Measurements from ENCODE around the gene NSD2.

NSD2 gene

DNA sequence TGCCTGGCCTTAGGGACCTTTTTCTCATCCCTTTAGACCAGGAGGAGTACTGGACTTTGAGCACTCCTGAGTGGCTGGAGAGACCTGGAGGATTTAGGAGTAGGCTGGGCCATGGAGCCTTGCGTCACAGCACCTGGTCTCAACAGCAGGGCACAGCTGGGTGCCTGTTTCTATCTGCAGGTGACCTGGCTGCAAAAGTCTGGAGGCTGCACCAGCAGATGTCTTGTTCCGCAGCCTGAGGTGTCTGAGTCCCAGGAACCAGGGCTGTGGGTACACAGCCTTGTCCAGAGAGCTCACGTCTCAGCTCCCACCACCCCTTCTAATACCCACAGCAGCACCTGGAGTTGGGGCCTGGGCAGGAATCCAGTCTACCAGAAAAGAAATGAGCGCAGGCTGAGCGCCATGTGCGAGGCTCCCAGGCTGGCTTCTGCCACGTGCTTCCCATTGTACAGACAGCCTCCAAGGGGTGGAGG is 5.0 kb upstream of the NSD2 start:
- no peak for DNase-seq

DNA sequence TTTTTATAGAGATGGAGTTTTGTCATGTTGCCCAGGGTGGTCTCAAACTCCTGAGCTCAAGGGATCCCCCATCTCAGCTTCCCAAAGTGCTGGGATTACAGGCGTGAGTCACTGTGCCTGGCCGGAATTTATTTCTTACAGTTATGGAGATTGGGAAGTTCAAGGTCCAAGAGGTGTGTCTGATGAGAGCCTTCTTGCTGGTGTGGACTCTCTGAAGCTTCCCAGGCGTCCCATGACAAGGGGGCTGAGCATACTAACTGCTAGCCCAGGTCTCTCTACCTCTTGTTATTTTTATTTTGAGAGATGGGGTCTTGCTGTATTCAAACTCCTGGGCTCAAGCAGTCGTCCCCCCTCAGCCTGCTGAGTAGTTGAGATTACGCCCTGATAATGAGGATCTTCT is 2.9 kb upstream of the NSD2 start:
- no peak for DNase-seq

DNA sequence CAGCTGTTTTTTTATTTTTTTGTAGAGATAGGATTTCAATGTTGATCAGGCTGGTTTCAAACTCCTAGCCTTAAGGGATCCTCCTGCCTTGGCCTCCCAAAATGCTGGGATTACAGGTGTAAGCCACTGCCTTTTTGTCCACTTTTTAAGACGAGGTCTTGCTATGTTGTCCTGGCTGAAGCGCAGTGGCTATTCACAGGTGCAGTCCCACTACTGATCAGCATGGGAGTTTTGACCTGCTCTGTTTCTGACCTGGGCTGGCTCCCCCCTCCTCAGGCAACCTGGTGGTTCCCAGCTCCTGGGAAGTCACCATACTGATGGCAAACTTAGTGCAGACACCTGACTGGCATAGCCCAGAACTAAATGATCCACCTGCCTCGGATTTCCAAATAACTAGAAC is 2.3 kb upstream of the NSD2 start:
- no peak for DNase-seq

DNA sequence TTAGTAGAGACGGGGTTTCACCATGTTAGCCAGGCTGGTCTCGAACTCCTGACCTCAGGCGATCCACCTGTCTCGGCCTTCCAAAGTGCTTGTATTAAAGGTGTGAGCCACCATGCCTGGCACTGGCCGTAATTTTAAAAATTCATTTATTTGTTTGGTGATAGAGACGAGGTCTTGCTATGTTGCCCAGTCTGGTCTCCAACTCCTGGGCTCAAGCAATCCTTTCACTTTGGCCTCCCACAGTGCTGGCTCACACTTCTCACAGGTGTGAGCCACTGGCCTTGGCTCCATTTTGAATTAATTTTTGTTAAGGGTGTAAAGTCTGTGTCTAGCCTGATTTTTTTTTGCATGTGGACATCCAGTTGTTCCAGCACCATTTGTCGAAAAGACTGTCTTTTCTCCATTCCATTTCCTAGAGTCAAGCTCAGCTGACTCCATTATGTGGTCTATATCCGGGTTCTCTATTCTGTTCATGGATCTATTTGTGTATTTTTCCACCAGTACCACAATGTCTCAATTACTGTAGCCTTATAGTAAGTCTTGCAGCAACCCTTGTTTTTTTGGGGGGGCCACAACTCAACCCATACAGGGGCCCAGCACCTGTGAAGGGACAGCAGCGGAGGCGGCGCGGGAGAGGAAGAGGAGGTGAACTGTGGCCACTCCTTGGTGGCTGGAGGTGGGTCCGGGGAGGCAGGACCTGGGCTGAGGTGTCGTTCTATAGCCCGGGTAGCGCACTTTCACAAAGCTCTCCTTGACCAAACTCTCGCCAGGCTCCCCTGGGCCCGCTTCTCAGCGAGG is 1.5 kb upstream of the NSD2 start:
- no peak for DNase-seq

DNA sequence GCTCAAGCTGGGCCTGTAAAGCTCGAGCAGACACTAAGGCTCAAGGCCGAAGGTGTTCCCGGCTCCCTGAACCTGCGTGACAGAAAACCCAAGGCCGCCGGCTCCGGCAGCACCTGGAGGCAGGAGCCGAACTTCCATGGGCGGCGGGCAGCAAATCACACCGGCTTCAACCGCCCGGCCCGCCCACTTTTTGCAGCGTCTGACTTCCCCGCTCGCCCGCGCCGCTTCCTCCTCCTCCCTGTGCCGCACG is 940 bp upstream of the NSD2 start:
- DNase-seq: peak; percentile 46

DNA sequence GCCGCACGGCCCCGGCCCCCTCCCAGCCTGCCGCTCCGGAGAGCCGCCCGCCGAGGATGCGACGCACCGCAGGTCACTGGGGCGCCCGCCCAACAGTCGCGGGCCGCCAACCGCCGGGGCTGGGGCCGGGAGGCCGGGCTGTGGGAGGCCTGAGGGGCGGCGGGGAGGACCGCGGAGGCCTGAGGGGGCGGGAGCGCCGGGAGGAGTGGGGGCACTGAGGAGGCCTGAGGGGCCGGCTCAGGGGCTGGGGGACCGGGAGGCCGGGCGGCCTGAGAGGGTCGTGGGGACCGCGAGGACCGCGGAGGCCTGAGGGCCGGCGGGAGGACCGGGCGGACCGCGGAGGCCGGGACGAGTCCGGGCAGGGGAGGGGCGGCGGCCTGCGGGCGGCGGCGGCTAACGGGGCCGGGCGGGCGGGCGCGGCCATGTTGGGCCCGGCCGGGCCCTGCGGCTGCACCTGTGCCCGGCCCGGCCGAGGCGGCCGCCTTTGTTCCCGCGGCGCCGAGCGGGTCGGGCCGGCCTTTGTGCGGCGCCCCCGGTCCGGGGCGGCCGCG is 353 bp downstream of the NSD2 start:
- no peak for DNase-seq

DNA sequence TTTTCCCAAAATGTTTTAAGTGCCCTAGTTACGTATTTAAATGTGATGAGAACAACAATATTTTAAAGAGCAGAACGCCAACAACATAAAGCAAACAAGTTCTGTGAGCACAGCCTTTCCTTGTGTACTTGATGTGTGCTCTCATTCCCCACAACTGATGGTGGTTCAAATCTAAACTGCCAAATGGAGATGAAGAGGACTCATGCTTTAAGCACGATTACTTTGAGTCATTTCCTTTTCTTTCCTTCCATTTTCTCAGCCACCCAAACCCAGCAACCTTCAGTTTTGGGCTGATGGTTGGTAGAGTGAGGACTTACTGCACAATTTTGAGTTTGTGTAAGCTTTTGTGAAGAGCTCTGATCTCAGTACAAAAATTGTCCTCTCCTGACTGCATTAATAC is 1.7 kb downstream of the NSD2 start:
- no peak for DNase-seq

DNA sequence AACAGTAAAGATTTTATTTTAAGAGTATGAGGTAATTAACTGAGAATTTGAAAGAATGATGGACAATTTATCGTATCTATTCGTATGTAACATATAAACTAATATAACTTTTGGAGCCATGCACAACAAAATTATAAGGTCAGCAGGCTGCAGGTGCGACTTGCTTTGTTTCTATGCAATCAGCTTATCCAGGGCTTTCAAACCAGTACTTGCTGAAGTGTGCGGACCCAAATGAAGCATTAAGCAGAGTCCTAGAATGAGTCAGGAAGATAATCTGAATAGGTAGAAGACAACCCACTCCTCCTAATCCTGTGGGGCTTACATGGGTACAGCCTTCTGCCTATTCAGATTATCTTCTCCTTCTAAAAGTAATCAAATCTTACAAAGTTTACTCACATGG is 2.1 kb downstream of the NSD2 start:
- DNase-seq: no peak

DNA sequence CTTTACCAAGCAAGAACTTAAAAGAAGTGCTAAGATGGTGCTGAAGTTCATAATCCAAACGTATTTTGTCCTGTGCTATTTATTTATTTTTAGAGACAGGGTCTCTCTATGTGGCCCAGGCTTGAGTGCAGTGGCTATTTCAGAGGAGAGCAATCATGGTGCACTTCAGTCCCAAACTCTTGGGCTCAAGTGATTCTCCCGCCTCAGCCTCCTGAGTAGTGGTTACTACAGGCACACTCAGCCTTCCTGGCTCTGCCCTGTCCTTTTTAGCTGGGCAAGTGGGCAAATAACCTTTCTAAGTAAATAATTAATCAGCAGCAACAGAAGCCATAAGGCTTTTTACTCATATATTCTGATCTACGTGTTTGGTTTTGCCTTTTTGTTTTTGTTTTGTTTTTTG is 2.6 kb downstream of the NSD2 start:
- no peak for DNase-seq

DNA sequence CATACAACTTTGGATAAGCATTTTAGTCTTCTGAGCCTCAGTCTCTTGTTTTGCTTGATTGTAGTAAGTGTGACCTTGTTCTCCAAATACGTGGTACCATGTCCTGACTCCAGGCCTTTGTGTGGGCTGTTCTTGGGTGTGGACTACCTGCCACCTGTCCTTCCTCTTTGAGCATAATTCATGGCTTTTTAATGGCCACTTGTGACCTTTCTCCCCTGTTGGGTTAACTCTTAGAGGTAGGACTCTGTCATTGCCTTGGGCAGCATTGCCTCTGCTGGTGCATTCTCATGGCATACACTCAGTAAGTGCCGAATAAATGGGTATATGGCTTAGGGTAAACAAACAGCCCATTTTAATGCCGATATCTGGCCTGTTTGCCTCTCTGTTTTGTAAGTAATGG is 3.0 kb downstream of the NSD2 start:
- no peak for DNase-seq

DNA sequence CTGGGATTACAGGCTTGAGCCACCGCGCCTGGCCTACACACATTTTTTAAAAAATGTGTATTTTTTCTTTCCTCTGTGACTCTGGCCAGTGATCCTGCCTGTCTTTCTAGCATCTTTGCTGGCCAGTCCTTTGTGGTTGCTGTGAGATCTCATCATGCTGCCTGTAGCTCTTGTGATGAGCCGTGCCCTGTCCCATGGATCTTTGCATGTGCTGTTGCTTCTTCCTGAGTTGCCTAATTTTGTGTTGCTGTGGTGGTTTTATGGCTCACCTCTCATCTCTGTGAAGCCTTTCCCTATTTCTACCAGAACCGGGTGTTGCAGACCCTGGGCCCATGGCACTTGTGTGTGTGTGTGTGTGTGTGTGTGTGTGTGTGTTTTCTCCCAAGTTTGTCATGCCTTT is 8.3 kb downstream of the NSD2 start:
- DNase-seq: no peak

DNA sequence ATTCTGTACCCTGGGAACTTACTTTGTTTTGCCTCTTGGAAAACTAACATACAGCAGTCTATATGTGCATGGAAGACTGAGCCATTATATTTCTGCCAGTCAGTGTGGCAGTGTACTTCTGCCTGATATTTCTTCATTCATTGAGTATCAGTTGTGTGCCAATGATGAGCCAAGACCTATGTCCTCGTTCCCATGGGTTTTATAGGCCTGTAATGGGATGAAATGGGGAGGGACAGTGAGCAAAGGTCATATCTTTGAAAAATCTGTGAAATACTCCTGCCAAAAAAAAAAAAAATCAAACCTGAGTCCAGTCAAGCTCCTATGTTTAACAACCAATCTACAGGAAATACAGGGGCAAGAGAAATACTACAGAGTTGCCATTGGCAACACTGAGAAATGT is 9.1 kb downstream of the NSD2 start:
- no peak for DNase-seq

DNA sequence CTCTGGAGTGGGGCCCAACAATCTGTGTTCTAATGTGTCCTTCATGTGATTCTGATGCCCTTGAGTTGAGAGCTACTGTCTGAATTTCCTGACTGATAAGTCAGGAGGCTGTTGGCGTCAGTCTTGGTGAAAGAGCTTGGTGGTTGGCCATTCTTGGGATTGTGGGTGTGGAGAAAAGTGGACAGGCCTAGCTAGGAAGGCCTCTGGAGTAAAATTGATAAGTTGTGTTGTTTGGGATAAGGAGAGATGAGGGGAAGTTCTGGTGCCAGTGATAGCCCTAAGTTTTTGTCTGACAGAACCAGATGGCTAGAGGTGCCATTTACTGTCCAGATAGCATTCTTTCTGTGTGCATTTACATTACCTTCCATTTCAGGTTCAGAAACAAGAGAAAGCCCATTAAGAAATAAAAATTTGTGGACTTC is 11.7 kb downstream of the NSD2 start:
- DNase-seq: no peak

DNA sequence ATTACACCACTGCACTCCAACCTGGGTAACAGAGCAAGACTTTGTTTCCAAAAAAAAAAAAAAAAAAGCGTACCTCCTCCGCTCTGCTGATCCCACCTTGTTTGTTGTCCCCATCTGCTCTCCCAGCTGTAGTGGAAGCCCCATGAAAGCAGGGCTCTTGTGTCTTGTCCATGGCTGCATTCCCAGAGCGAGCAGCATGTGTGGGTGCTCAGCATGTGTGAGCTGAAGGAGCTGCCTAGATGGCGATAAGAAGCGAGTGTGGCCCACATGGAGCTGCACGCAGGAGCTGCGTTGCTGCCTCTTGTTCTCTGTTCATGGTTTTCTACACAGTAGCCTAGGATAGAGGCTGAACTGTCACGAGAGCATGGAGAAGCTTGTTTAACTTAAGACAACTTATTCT is 12.4 kb downstream of the NSD2 start:
- no peak for DNase-seq

DNA sequence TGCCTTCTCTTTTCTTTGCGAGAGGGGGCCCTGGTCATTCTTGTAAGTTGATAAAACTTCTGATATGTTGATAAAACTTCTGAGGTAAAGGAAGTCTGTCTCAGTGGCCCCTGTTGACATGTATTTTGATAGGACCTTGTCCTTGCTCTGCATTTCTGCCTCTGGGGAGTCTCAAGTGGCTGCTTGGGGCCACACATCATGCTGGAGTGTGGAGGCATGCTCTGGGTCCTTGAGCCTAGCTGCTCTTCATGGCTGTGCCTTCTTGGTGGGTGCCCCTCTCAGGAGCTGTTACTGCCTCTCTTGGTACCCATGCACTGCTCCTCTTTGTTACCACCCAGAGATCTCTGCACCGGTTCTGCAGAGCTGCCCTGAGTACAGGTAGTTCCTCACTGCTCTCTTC is 14.2 kb downstream of the NSD2 start:
- DNase-seq: no peak

DNA sequence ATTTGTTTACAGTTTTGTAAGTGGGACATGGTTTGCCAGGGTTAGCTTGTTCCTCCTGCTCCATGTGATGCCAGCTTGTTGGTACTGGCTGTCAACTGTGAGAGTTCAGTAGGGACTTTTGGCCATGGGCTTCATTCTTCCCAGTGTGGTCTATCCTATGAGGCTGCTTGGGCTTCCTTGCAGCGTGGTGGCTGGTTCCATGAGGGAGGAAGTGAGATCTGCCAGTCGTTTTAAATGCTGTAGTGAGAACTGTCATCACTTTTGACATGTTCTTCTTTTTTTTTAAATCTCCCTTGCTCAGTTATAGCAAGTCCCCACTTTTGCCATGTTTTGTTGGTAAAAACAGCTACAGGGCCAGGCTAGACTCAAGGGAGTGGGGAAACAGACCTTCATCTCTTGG is 15.9 kb downstream of the NSD2 start:
- no peak for DNase-seq

DNA sequence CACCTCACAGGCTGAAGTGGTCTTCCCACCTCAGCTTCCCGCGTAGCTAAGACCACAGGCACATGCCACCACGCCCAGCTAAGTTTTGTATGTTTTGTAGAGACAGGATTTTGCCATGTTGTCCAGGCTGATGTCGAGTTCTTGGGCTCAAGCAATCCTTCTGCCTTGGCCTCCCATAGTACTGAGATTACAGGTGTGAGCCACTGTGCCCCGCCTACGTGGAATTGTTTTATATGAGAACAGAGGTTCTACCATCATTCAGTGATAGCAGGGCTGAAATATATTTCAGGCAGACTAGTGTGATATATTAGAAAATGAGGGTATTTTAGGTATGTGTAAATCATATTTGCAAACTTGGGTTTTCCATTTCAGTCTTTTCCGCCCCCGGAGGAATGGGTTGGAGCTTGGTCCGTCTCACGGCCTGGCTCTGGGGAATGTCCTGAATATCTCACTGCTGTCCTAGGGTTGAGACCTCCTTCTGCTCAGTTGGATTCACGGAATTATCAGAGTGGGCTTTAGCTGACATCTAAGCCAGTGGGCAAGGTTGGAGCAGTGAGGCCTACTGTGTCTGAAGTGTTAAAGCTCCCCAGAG is 19.9 kb downstream of the NSD2 start:
- no peak for DNase-seq

DNA sequence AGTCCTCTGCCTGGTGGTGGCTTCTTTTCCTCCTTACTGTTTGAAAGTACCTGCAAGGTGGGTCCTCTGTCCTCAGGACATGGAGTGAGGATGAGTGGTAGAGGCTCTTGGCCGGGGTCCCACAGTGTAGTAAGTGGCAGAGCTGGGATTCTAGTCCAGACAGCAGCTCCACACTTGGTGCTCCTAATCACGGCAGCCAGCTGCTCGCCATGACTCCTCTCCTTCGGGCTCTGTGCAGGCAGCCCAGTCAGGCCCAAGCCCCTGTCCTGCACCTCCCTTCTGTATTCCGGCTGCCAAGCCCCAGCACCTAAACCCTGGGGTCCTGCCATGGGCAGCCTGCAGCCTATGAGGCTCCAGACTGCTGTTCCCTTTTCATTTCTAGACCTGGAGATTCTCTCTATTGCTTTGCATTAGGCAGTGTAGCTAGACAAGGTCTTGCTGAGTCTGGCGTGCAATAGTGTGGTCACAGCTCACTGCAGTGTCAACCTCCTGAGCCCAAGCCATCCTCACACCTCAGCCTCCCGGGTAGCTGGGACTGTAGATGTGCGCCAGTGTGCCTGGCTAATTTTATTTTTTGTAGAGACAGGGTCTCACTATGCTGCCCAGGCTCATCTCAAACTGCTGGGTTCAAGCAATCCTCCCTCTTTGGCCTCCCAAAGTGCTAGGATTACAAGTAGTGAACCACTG is 24.9 kb downstream of the NSD2 start:
- no peak for DNase-seq

DNA sequence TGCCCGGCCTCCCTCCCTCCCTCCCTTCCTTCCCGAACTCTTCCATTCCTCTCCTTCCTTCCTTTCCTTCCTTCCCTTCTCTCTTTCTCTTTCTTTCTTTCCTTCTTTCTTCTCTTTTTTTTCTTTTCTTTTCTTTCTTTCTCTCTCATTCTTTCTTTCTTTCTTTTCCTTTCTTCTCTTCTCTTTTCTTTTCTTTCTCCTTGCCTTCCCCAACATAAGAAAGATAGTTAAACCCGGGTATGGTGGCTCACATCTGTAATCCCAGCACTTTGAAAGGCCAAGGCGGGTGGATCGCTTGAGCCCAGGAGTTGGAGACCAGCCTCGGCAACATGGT is 25.4 kb downstream of the NSD2 start:
- DNase-seq: no peak

DNA sequence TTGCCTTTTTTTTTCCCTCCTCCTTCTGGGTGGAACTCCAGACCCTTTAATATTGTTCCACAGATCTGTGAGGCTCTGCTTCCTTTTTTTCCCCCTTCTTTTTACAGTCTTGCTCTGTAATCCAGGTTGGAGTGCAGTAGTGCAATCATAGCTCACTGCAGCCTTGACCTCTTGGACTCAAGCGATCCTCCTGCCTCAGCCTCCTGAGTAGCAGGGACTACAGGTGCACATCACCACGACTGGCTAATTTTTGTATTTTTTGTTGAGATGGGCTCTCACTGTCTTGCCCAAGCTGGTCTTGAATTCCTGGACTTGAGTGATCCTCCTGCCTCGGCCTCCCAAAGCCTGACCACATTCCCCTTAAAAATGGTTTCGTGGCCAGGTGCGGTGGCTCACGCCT is 26.8 kb downstream of the NSD2 start:
- DNase-seq: no peak

DNA sequence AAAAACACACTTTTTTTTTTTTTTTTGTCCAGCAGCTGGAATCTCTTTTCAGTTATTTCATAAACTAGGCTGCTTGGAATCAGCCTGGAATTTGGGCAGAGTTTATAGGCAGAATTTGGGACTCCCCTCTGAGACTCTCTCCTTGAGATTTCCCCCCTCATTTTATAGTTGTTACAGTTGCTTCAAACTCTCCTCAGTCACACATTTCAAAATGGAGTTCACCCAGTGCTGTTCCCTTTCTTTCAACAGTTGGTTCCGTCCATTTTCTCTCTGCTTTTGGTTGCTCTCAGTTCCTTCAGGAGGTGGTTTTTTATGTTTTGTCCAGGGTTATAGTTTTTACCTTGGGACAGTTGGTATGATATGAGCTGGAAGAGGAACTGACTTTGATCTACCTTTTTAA is 27.5 kb downstream of the NSD2 start:
- DNase-seq: no peak

DNA sequence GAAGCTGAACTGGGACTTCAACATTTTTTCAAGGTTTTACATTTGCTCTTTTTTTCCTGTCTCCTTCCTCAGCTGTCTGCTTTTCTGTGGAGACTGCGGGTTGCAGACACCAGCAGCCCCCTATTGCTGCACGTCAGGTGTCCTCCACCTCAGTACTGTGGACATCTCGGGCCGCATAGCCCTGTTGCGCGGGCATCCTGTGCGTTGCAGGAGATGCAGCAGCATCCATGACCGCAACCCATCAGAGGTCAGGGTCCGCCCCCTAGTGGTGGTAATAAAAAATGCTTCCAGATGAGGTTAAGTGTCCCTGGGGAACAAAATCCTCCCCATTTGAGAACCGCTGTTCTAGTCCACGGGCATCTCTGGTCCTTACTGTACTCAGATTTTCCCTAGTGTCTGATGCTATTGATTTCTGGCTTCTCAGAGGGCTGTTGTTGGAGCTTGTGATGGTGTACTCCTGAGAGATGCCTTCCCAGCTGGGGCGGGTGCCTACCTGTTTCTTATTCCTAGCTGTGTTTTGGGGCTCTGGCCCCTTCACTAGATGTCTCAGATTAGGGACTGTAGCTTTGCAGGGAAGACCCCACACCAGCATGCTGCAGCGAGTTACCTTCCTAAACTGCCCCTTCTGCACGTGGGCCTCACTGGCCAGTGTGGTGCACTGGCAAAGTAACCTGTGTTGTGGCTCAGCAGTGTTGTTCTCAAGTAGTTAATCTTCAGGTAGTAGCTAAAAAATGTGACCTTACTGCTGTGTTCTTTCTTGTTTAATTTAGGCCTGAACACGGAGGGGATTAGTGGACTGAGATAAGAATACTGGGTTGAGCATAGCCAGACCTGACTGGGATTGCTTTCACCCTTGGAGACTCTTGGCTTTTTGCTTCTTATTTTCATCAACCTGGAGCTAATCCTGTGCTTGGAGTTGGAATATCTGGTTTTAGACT is 28.2 kb downstream of the NSD2 start:
- peak; percentile 62 for DNase-seq

DNA sequence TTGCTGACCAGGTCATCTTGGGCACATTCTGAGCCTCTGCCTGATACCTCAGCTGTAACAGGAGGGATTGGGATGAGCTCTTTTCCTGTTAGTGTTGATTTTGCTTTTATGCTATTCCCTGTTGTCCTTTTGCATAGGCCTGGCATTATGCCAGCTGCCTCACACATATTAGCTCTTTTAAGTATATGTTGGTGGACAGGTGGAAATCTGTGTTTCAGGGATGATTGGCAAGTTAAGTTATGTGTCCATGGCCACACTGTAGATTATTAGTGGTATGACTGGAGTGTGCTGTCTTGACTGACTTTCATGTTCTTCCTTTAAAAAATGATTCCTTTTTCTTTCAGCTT is 28.9 kb downstream of the NSD2 start:
- no peak for DNase-seq
